HG03571 (cell line): Measurements from ENCODE around the gene ATP13A3.
"Not testable (repeated sequence)": the region's sequence is repeated elsewhere in the genome, so short reads cannot be mapped to it uniquely, and the experiment has no call there.

Source experiments
- ATAC-seq: cut with Tn5 transposase; IDR thresholded peaks from one replicate; pipeline ENCODE4 v1.9.1; 2021; ENCODE audit not compliant: unreplicated experiment

ATP13A3 gene

GRCh38 chr3:194500198-194500597, 13.4 kb upstream of the ATP13A3 start:
- no peak for ATAC-seq

DNA sequence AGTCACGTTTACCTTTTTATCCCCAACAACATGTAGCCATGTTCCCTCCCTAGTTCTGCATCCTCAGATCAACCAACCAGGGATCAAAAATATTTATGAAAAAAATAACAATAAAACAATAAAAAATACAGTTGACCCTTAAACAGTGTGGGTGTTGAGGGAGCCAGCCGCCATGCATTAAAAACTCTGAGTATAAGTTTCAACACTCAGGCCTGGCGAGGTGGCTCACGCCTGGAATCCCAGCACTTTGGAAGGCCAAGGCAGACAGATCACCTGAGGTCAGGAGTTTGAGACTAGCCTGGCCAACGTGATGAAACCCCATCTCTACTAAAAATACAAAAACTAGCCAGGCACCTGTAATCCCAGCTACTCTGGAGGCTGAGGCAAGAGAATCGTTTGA, 12.7 kb upstream of the ATP13A3 start:
- not testable (repeated sequence) for ATAC-seq

- ATAC-seq, result no peak
Observed at GRCh38 chr3:194497799-194498575, 11.2 kb upstream of the ATP13A3 start.

DNA sequence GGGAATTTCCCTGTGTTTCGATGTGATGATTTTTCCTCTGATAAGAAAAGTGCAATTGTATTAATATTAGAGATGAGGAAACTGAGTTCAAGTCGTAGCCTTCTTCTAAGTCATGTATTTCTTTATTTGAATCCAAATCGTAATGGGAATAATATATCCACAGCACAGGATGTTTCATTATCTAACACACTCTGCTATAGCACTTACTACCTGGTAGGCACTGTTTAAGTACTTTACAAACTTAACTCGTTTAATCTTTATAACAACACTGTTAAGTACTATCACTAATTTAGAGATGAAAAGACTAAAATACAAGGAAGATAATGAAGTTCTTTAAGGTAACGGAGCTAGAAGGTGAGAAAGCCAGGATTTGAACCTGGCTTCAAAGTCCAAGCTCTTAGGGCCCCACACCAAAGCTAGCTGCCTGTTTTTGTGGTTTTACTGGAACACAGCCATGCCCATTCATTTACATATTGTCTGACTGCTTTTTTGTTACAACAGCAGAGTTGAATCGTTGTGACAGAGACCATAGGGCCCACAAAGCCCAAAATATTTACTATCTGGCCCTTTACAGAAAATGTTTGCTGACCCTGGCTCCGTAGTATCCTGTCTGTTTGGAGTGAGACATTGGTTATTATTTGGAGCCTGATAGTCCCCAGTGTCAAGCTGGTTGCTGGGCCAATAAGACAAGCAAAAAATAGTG, 9.6 kb upstream of the ATP13A3 start:
- no peak for ATAC-seq

DNA sequence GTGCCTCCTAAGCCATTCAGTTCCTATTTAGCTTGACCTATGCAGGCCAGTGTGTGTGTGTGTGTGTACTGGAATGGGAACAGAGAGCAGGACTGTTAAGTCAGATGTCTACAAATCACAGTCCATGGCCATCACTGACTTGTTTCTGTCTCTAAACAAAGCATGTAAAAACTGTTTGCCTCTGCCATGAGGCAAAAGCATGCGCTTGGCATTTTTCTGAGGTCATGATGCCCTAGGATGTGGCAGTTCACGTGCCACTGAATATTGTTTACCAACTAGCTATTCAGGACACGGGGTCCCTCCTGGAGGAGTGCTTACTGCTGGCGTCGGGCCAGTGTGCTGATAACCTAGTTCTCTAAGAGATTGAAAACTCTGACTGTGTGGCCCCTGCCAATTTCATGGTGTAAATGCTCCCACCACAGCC, 8.2 kb upstream of the ATP13A3 start:
- ATAC-seq, result no peak

- not testable (repeated sequence) for ATAC-seq
Observed at GRCh38 chr3:194493995-194494927, 7.5 kb upstream of the ATP13A3 start.

DNA sequence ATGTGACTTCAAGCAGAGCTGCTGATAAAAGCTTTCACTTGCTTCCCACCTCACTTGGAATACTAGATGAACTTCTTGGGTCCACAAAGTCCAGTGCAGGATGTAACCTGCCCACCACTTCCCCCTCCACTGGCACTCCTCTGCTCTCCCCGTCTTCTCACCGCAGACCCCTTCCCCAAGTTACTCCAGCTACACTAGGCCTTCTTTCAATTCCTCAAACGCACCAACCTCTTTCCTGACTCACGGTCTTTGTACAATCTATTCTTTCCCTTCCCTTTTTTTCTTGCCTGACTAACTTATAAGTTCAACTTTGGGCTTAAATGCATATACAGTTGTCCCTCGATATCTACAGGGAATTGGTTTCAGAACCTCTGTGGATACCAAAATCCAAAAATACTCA, 5.2 kb upstream of the ATP13A3 start:
- no peak for ATAC-seq

DNA sequence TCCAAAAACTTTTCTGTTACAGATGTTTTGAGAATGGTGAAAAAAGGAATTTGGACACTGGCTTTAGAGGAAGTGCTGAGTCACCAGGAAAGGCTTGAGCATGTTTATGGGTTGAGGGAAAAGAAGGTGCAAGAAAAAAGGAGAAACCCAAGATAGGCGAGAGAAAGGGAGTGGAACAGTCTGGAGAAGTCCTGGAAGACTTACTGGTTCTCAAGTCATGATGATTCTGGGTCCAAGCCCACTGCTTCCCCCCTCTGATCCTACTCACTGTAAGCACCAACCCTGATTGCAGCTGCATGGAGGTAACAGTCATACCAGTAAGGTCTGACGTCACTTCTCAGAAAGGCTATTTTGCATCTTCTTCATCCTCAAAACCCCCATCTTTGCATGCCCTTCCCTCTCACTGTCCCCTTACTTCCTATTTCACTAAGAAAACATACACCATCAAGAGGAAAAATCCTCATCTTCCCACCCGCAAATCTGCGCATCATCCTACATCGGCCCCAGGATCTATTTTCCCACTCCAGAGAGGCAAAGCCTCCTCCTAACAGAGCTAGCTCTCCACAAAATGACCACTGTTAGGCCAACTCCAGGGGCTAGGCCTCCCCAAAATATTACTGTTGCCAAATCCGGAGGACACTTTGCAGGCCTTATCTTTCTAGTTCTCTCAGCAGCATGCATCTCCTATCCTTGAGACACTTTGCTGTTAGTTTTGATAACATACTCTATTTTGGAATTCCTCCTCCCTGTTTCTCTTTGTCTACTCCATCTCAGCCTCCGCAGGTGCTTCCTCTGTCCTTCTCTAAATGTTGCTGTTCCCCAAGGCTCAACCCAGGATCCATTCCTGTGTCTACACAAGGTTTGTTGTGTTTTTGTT, 3.2 kb upstream of the ATP13A3 start:
- peak; percentile 26 for ATAC-seq

DNA sequence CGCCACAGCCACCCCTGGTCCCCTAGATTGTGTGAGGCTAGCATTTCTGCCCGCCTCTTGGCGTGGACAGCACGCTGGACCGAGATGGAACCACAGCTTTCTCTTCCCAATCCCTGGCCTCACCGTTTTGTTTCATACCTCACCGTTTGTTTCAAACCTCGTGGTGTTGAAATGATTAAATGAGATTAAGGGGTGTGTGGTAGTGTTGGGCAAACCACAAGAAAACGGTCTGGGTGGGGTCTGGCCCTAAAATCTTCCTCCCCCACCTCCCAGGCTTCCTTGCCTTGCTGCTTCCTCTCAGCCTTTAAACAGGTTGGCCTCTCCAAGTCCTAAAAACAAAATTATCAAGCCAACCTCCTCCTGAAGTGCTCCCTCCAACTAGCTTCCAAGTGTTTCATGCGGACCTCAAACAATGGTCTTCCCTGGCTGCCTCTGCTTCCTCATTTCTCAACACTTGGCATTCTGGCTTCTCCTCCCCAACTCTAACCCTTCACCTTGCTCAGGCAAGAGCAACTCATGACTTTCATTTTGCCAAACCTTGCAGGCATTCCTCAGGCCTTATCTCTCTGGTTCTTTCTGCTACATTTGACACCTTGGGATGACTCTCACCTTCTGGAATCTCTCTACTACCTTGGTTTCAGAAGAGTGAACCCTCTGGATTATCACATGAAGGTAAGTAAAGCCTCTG, 1.4 kb upstream of the ATP13A3 start:
- no peak for ATAC-seq

DNA sequence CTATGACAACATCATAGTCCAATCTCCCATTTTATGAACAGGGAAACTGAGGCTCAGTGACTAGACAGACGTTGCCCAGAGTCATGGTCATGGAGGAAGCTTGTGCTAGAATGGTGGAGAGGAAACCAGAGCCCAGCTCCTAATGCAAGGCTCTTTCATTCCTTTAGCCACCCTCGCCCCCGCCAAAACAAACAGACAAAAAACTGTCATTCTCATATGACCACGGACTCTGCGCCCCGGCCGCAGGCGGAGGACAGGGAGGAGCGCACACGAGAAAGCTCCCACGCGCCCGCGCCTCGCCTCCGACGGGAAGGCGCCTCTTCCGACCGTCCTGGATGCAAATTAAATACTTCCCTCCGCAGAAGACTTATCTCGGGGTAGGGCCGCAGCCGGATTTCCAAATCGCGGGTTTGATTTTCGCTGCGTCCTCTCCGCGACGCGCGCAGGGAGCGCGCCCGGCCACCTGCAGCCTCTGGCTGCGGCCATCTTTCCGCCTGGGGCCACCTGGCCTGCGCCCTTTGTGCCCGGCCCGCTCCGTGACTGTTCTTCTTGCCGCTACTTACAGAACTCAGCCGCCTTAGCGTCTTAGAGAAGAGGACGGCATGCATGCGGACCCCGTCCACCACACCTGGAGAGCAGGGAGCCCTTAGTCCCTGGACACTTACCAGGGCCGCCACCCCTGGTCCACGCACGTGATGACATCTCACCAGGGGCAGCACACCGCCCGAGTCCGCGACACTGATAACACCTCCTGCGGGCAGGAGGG, 670 bp upstream of the ATP13A3 start:
- peak; percentile 23 for ATAC-seq

DNA sequence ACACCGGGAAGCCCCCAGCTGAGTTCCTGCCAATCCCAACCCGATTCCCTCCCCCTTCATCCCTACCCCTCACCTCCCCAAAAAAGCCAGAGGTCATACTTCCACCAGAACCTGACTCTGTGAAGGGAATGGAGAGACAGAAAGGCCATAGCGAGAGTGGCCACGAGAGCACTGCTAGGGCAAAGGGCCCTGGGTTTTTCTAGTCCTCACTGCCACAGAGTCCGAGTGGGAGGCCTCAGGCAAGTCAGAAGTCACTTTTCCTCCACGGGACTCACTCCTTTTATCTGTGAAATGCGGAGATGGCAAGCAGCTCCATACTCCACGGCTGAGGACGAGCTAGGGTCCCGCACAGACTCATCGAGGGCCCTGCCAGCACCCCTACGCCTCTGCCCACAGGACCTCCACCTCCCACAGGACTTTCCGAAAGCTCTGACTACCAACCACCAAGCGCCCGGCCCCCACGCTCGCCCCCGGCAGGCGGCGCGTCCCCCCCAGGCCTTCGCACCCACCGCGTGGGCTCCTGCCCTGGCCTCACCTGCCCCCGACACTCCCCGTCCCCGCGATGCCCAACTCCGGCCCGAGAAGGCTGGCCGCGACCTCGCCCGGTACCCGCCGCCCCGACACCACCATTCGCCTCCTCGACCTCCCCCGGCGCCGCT, 792 bp downstream of the ATP13A3 start:
- ATAC-seq, result peak; percentile 7

GRCh38 chr3:194485468-194485880, 1.3 kb downstream of the ATP13A3 start:
- ATAC-seq, result no peak

DNA sequence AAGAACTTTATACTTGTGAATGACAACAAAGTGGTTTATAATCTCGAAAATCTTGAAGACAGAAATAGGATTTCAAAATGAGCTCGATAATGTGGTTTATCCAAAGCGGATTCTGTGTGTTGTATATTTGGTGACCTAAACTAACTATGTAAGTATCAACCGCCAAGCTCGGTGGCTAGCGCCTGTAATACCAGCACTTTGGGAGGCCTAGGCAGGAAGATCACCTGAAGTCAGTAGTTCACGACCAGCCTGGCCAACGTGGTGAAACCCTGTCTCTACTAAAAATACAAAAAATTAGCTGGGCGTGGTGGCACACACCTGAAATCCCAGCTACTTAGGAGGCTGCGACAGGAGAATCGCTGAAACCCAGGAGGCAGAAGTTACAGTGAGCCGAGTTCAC, 2.2 kb downstream of the ATP13A3 start:
- ATAC-seq, result no peak

GRCh38 chr3:194483850-194484249, 3.0 kb downstream of the ATP13A3 start:
- no peak for ATAC-seq

- not testable (repeated sequence) for ATAC-seq
Observed at GRCh38 chr3:194482830-194483229, 4.0 kb downstream of the ATP13A3 start.

- ATAC-seq, result no peak
Observed at GRCh38 chr3:194482196-194482593, 4.6 kb downstream of the ATP13A3 start.

- no peak for ATAC-seq
Observed at GRCh38 chr3:194481525-194482195, 5.1 kb downstream of the ATP13A3 start.

DNA sequence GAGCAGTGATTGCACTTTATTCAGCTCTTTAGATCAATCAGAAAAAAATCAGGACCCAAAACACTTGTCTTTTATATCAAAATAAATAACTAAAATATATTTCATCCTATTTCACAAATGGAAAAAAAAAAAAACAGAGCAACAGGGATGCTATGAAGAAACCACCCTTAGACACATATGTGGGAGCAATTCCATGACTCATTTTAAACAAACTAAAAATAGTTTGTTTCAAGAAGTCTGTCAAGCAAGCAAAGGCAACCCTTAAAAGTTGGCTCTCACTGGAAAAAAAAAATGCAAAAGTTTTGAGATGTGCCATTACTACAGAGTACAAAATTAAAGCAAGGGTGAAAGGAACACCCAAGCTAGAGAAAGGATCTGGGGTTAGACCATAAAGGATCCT, 5.7 kb downstream of the ATP13A3 start:
- ATAC-seq, result no peak
